HL-60 (cell line): ENCODE data around the gene SERPINF2.

Experiments
- CTCF ChIP-seq: IDR thresholded peaks from one replicate; pipeline ENCODE4 v1.5.1; 2011; ENCODE audit warnings: low read length, control low read depth, inconsistent platforms; ENCODE audit not compliant: insufficient read depth
- POLR2AphosphoS5 ChIP-seq: IDR thresholded peaks from 2 replicates; pipeline ENCODE4 v1.6.1; 2012; ENCODE audit warnings: low read depth
- REST ChIP-seq: IDR thresholded peaks from 2 replicates; pipeline ENCODE4 v1.6.1; 2012; ENCODE audit warnings: low read depth; ENCODE audit not compliant: insufficient replicate concordance
- SPI1 ChIP-seq: IDR thresholded peaks from 2 replicates; pipeline ENCODE4 v1.6.1; 2012; ENCODE audit warnings: low read depth, mild to moderate bottlenecking, borderline replicate concordance

GRCh38 chr17:1762901-1763898, 20.5 kb downstream of the SERPINF2 start:
- TF ChIP-seq CTCF, result no peak
- TF ChIP-seq REST, result no peak
- TF ChIP-seq POLR2AphosphoS5, result no peak
- TF ChIP-seq SPI1, result peak; percentile 8; the same call in 1 of the 2 replicates
